Keratinocyte (primary cell): ENCODE results near the gene HDAC5. TPM values are rescaled to one million over a fixed set of nuclear protein-coding genes. Genes with fewer than 3 reads are reported as not detected.

Experiments used
- DNase-seq: peaks from one replicate; pipeline ENCODE4 v3.0.0-alpha.2; 2011; ENCODE audit warnings: low read depth, missing footprints, low spot score
- FAIRE-seq: peaks from 2 replicates; lab custom pipeline; 2011; peaks lifted over from hg19 to GRCh38; lab: Jason Lieb, UNC
- H2AFZ ChIP-seq: 2 replicates; pipeline ENCODE4 v1.6.0; 2012; ENCODE audit warnings: low read length, control low read depth, inconsistent platforms; ENCODE audit not compliant: control insufficient read depth
- H3K27ac ChIP-seq: 2 replicates; pipeline ENCODE4 v1.5.1; 2011; ENCODE audit warnings: low read length; ENCODE audit not compliant: control insufficient read depth, insufficient read depth
- H3K27me3 ChIP-seq: 3 replicates; pipeline ENCODE4 v1.6.0; 2011; ENCODE audit warnings: low read length; ENCODE audit not compliant: control insufficient read depth, insufficient read depth; ENCODE audit errors: extremely low read depth
- H3K36me3 ChIP-seq, 2 experiments: 2 replicates in 1 of 2; 3 replicates in 1 of 2; pipeline ENCODE4 v1.5.1; 2011; ENCODE audit warnings: low read length in 2 of 2, mild to moderate bottlenecking in 1 of 2; ENCODE audit not compliant: control insufficient read depth in 2 of 2, insufficient read depth in 2 of 2; ENCODE audit errors: extremely low read depth in 1 of 2
- H3K4me1 ChIP-seq: 3 replicates; pipeline ENCODE4 v1.5.1; 2011; ENCODE audit warnings: low read length; ENCODE audit not compliant: control insufficient read depth, insufficient read depth; ENCODE audit errors: extremely low read depth
- H3K4me2 ChIP-seq: 3 replicates; pipeline ENCODE4 v1.6.0; 2011; ENCODE audit warnings: low read depth, low read length; ENCODE audit not compliant: control insufficient read depth, insufficient read depth; ENCODE audit errors: extremely low read depth
- H3K4me3 ChIP-seq, 3 experiments: fragments of 200-600 bp in 1 of 3; sonication (generic) in 1 of 3; 2 replicates in 2 of 3; 3 replicates in 1 of 3; pipeline ENCODE4 v1.5.1; 2011 to 2016; ENCODE audit warnings: low read length in 3 of 3, mild to moderate bottlenecking in 3 of 3, control low read depth in 2 of 3, inconsistent platforms in 1 of 3, low read depth in 1 of 3, mixed read lengths in 1 of 3, mixed run types in 1 of 3, moderate library complexity in 1 of 3; ENCODE audit not compliant: control insufficient read depth in 2 of 3, insufficient read depth in 2 of 3; ENCODE audit errors: extremely low read depth in 1 of 3
- H3K79me2 ChIP-seq: 2 replicates; pipeline ENCODE4 v1.6.0; 2012; ENCODE audit warnings: low read length; ENCODE audit not compliant: control insufficient read depth, insufficient read depth
- H3K9ac ChIP-seq: 3 replicates; pipeline ENCODE4 v1.6.0; 2011; ENCODE audit warnings: low read length; ENCODE audit not compliant: control insufficient read depth, insufficient read depth; ENCODE audit errors: extremely low read depth
- H3K9me1 ChIP-seq: 3 replicates; pipeline ENCODE4 v1.6.0; 2011; ENCODE audit warnings: low read length; ENCODE audit not compliant: control insufficient read depth, insufficient read depth; ENCODE audit errors: extremely low read depth
- H3K9me3 ChIP-seq: 2 replicates; pipeline ENCODE4 v1.5.1; 2012; ENCODE audit warnings: low read depth, low read length; ENCODE audit not compliant: control insufficient read depth
- H4K20me1 ChIP-seq: 3 replicates; pipeline ENCODE4 v1.6.0; 2011; ENCODE audit warnings: low read length; ENCODE audit not compliant: control insufficient read depth, insufficient read depth; ENCODE audit errors: extremely low read depth
- CTCF ChIP-seq, 3 experiments: IDR thresholded peaks in 1 of 3; conservative IDR thresholded peaks in 1 of 3; optimal IDR thresholded peaks in 1 of 3; 2 replicates in 2 of 3; 3 replicates in 1 of 3; pipeline versions ENCODE3 to v1.5.1; 2011; ENCODE audit warnings: low read length in 3 of 3, mild to moderate bottlenecking in 3 of 3, moderate library complexity in 2 of 3, control low read depth in 1 of 3, inconsistent platforms in 1 of 3; ENCODE audit not compliant: insufficient read depth in 2 of 3; ENCODE audit errors: extremely low read depth in 1 of 3
- EZH2 ChIP-seq: IDR thresholded peaks from one replicate; pipeline ENCODE4 v1.6.1; 2012; ENCODE audit warnings: inconsistent platforms, mild to moderate bottlenecking, low read length, moderate library complexity
- dilution Hi-C: fragments of 300-500 bp; cut with MboI; formaldehyde crosslinking; loops from one replicate; pipeline ENCODE4 v1.7.0; 2020; ENCODE audit warnings: low sequenced_read_pairs; ENCODE audit not compliant: extremely low pct_ligation_motif_present
- polyA plus RNA-seq, 5 experiments: library from polyadenylated mRNA; depleted of rRNA in 3 of 5; stranded (reverse) in 3 of 5; stranded (forward) in 1 of 5; unstranded in 1 of 5; fragments of >200 nt; gene quantifications; 1 replicate in 1 of 5; 2 replicates in 3 of 5; 3 replicates in 1 of 5; pipeline versions ENCODE4 v1.2.1 to v1.2.3, GENCODE V29; 2011 to 2012; ENCODE audit warnings: missing spikeins in 2 of 5, low read depth in 1 of 5, low replicate concordance in 1 of 5

The HDAC5 gene
- polyA plus RNA-seq, 1 donor (not counting 4 experiments of a cell fraction or from before 2014, with no cell fraction given) = 4.5 TPM

- Histone ChIP-seq H4K20me1 (no peaks in the 10 kb centered on the region), H2AFZ (no peak overlapping the region), H3K9me1 (no peaks in the 10 kb centered on the region), H3K79me2 (no peaks in the 10 kb centered on the region), H3K36me3 (peaks cover 9 to 17% of the 10 kb centered on the region in 2 experiments), H3K4me1 (peaks cover 7% of the 10 kb centered on the region), H3K27me3 (no peaks in the 10 kb centered on the region), H3K4me3 (no peak overlapping the region), H3K27ac (no peak overlapping the region), H3K9me3 (no peaks in the 10 kb centered on the region), H3K4me2 (no peak overlapping the region), H3K9ac (no peak overlapping the region)
- TF ChIP-seq EZH2 = no peak
- no peak for TF ChIP-seq CTCF (optimal IDR thresholded peaks at IDR 0.05 in 1 of 3, IDR thresholded peaks at IDR 0.05 in 1 of 3, conservative IDR thresholded peaks at IDR 0.05 in 1 of 3; ENCODE audit: extremely low read depth in 1 of 3, insufficient read depth in 2 of 3, low read length in 3 of 3)
- dilution Hi-C loops = no loop called here
- no peak for FAIRE-seq
- DNase-seq = no peak
These were observed 43.3 kb downstream of the HDAC5 start for GRCh38 chr17:44079877-44080821.

GRCh38 chr17:44078412-44078811 lies 45.0 kb downstream of the HDAC5 start:
- no peaks in the 10 kb centered on the region for H3K9me1 ChIP-seq
- dilution Hi-C loops = no loop called here
- DNase-seq (no peak), FAIRE-seq (no peak)
- no peaks in the 10 kb centered on the region for H4K20me1 ChIP-seq
- H3K27me3 ChIP-seq = no peaks in the 10 kb centered on the region
- no peaks in the 10 kb centered on the region for H3K9me3 ChIP-seq
- no peaks in the 10 kb centered on the region for H3K79me2 ChIP-seq
- no peak overlapping the region for H2AFZ ChIP-seq
- peaks cover 17 to 28% of the 10 kb centered on the region in 2 experiments for H3K36me3 ChIP-seq
- H3K4me2 ChIP-seq = no peak overlapping the region
- TF ChIP-seq EZH2 (no peak), CTCF (optimal IDR thresholded peaks at IDR 0.05 in 1 of 3, IDR thresholded peaks at IDR 0.05 in 1 of 3, conservative IDR thresholded peaks at IDR 0.05 in 1 of 3; ENCODE audit: extremely low read depth in 1 of 3, insufficient read depth in 2 of 3, low read length in 3 of 3) (no peak)
- H3K9ac ChIP-seq = no peak overlapping the region
- peaks cover 7% of the 10 kb centered on the region for H3K4me1 ChIP-seq
- no peak overlapping the region for H3K27ac ChIP-seq
- H3K4me3 ChIP-seq = no peak overlapping the region
